ENCODE results near the gene RADIL.

Gene RADIL

DNA sequence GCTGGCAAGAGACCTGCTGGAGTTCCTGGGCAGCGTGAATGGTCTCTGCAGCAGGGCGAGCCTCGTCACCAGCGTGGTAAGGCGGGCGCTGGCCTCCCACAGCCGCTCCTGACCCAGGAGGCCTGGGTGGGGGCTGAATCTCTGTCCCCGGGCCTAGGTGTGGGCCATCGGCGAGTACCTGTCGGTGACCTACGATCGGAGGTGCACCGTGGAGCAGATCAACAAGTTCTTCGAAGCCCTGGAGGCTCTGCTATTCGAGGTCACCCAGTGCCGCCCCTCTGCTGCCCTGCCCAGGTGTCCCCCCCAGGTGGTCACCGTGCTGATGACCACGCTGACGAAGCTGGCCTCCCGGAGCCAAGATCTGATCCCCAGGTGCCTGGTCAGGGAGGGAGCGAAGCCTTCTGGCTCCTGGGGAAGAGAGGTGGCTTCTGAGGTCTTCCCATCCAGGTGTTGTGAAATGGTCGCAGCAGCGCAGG, 93.0 kb downstream of the RADIL start:
- no peak for TF ChIP-seq CTCF (IDR thresholded peaks at IDR 0.05; ENCODE audit: insufficient read depth, low read length, poor library complexity, severe bottlenecking)
- H3K27me3 ChIP-seq (replicated peaks; ENCODE audit: control insufficient read depth, insufficient read depth, low read length): no peaks in the 10 kb centered on the region
- H3K4me3 ChIP-seq (replicated peaks; ENCODE audit: low read depth, low read length): no peak overlapping the region
- DNase-seq (ENCODE audit: extremely low read depth, insufficient read length): no peak
- H3K36me3 ChIP-seq (ENCODE audit: control insufficient read depth, insufficient read depth, low read length): peaks cover 45% of the 10 kb centered on the region

DNA sequence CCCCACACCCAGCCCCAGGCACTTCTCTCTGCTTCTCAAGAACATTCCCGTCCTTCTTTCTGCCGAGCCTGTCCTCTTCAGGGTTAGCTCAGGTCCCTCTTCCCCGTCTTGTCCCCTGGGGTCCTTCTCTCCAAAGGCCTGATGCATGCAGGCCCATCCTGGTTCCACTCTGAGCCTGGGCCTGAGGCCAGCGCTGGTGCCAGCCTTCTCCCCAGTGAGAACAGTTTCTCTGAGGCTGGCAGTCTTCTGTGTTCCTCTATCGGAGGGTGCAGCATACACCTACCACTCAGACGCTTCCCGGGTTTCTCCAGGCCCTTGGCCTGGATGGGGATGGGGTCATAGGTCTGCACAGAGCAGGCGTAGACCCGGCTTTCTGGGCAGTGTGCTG, 93.4 kb downstream of the RADIL start:
- no peaks in the 10 kb centered on the region for H3K27me3 ChIP-seq (replicated peaks; ENCODE audit: control insufficient read depth, insufficient read depth, low read length)
- DNase-seq (ENCODE audit: extremely low read depth, insufficient read length): no peak
- H3K36me3 ChIP-seq (ENCODE audit: control insufficient read depth, insufficient read depth, low read length): peaks cover 49% of the 10 kb centered on the region
- no peak overlapping the region for H3K4me3 ChIP-seq (replicated peaks; ENCODE audit: low read depth, low read length)
- TF ChIP-seq CTCF (IDR thresholded peaks at IDR 0.05; ENCODE audit: insufficient read depth, low read length, poor library complexity, severe bottlenecking): no peak

- no peak for TF ChIP-seq CTCF (IDR thresholded peaks at IDR 0.05; ENCODE audit: insufficient read depth, low read length, poor library complexity, severe bottlenecking)
Observed at GRCh38 chr7:4789194-4790077, 94.1 kb downstream of the RADIL start.

GRCh38 chr7:4788627-4789189, 94.8 kb downstream of the RADIL start:
- DNase-seq (ENCODE audit: extremely low read depth, insufficient read length): no peak
- TF ChIP-seq CTCF (IDR thresholded peaks at IDR 0.05; ENCODE audit: insufficient read depth, low read length, poor library complexity, severe bottlenecking): no peak
- peaks cover 60% of the 10 kb centered on the region for H3K36me3 ChIP-seq (ENCODE audit: control insufficient read depth, insufficient read depth, low read length)
- no peaks in the 10 kb centered on the region for H3K27me3 ChIP-seq (replicated peaks; ENCODE audit: control insufficient read depth, insufficient read depth, low read length)
- H3K4me3 ChIP-seq (replicated peaks; ENCODE audit: low read depth, low read length): no peak overlapping the region

More at GRCh38 chr7:4789194-4790077, 94.1 kb downstream of the RADIL start:
- Histone ChIP-seq H3K27me3 (replicated peaks; ENCODE audit: control insufficient read depth, insufficient read depth, low read length) (no peaks in the 10 kb centered on the region), H3K36me3 (ENCODE audit: control insufficient read depth, insufficient read depth, low read length) (peaks cover 54% of the 10 kb centered on the region), H3K4me3 (replicated peaks; ENCODE audit: low read depth, low read length) (no peak overlapping the region)
- no peak for DNase-seq (ENCODE audit: extremely low read depth, insufficient read length)

- H3K36me3 ChIP-seq (ENCODE audit: control insufficient read depth, insufficient read depth, low read length): peaks cover 63% of the 10 kb centered on the region
Observed at GRCh38 chr7:4787947-4788626, 95.4 kb downstream of the RADIL start.

More at GRCh38 chr7:4787947-4788626, 95.4 kb downstream of the RADIL start:
- H3K27me3 ChIP-seq (replicated peaks; ENCODE audit: control insufficient read depth, insufficient read depth, low read length): no peaks in the 10 kb centered on the region
- DNase-seq (ENCODE audit: extremely low read depth, insufficient read length): no peak
- TF ChIP-seq CTCF (IDR thresholded peaks at IDR 0.05; ENCODE audit: insufficient read depth, low read length, poor library complexity, severe bottlenecking): no peak
- no peak overlapping the region for H3K4me3 ChIP-seq (replicated peaks; ENCODE audit: low read depth, low read length)

Measured in GM06990 (cell line).